Esophagus (tissue), 2 donors: ENCODE results near the gene UST. TPM values are rescaled to one million over a fixed set of nuclear protein-coding genes. Genes with fewer than 3 reads are reported as not detected.
"Not testable (repeated sequence)": the region's sequence is repeated elsewhere in the genome, so short reads cannot be mapped to it uniquely, and the experiment has no call there.

ENCODE experiments used
- H3K27ac ChIP-seq, 2 donors: one replicate each; pipeline ENCODE4 v1.5.1; 2013; ENCODE audit warnings: low read depth in 2 of 2, mild to moderate bottlenecking in 2 of 2, inconsistent platforms in 1 of 2, low read length in 1 of 2, moderate library complexity in 1 of 2
- H3K27me3 ChIP-seq, 2 donors: one replicate each; pipeline ENCODE4 v1.6.1; 2013; ENCODE audit warnings: low read length in 2 of 2, control low read depth in 1 of 2, mild to moderate bottlenecking in 1 of 2; ENCODE audit not compliant: insufficient read depth in 2 of 2, control insufficient read depth in 1 of 2
- H3K36me3 ChIP-seq, 2 donors: one replicate each; pipeline ENCODE4 v1.6.1; 2013; ENCODE audit warnings: low read length in 1 of 2; ENCODE audit not compliant: control insufficient read depth in 2 of 2, insufficient read depth in 2 of 2
- H3K4me1 ChIP-seq, 2 donors: one replicate each; pipeline ENCODE4 v1.6.1; 2013; ENCODE audit warnings: low read length in 1 of 2; ENCODE audit not compliant: control insufficient read depth in 2 of 2, insufficient read depth in 2 of 2
- H3K4me3 ChIP-seq, 2 donors: one replicate each; pipeline ENCODE4 v1.5.1; 2013; ENCODE audit warnings: low read length in 2 of 2, mild to moderate bottlenecking in 2 of 2, low read depth in 1 of 2, moderate library complexity in 1 of 2
- H3K9me3 ChIP-seq, 2 donors: one replicate each; pipeline ENCODE4 v1.6.1; 2013; ENCODE audit warnings: mild to moderate bottlenecking in 2 of 2, low read depth in 1 of 2, low read length in 1 of 2, moderate library complexity in 1 of 2; ENCODE audit not compliant: control insufficient read depth in 2 of 2, insufficient read depth in 1 of 2
- WGBS, 2 donors: extraction: QIAGEN DNeasy Blood & Tissue Kit; methylation state at CpG; one replicate each; pipeline ENCODE4 v1.1.7; 2013; 5-methylcytosine and 5-hydroxymethylcytosine counted together
- polyA plus RNA-seq, 2 donors: library from polyadenylated mRNA; stranded (reverse); fragments of 200-250 nt; gene quantifications; one replicate each; pipeline ENCODE4 v1.2.3, GENCODE V29; 2013
- donor health status: healthy with polysubstance abuse.
- donor health status: Bipolar disorder and iron deficiency.

UST gene
- polyA plus RNA-seq, 2 donors, result 1.7 to 2.4 TPM

DNA sequence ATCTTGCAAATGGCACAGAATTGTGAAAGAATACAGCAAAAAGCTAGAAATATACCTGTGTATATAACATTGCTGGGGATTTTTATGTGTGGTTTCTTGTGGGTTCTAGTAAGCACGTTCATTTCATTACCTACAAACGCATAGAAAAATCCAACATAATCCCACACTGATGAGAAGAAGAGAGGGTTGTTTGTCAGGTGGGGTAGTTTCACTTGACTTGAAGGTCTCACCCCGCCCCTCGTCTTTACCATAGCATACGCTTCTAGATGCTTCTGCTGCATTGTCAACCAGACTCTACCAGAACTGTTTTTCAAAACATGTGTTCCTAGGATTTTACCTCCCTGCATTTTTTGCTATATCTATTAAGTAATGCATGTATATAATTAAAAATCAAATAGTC lies 286.6 kb downstream of the UST start:
- H3K27ac ChIP-seq, result no peak overlapping the region
- 70 to 79% methylated on average over 5 of the region's 5 CpGs for WGBS, 2 donors

DNA sequence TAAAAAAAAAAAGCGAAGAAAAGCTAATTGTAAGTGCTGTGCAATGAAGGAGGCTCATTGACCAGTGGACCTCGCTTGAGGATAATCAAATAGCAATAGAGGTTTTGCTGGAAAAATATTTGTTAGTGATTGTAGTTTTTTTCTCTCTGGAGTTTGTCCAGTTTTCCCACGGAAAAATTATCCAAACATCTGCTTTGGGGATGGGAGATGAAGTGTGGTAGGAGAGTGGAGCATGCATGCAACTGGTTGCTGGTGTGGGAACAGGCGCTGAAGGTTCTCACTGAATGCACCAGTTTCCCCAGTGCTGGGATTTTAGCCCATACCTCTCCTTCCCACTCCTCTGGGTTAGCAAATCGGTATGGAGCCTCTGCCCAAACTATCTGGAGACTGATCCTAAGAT lies 288.9 kb downstream of the UST start:
- H3K27ac ChIP-seq, result no peak overlapping the region
- WGBS, 2 donors, result 61 to 72% methylated on average over 5 of the region's 5 CpGs
- no peaks in the 10 kb centered on the region for H3K27me3 ChIP-seq
- H3K4me3 ChIP-seq, result no peak overlapping the region
- H3K36me3 ChIP-seq, result no peaks in the 10 kb centered on the region
- no peaks in the 10 kb centered on the region for H3K4me1 ChIP-seq
- no peaks in the 10 kb centered on the region for H3K9me3 ChIP-seq

More for the DNA sequence above, 286.6 kb downstream of the UST start:
- no peaks in the 10 kb centered on the region for H3K4me1 ChIP-seq
- H3K9me3 ChIP-seq, result no peaks in the 10 kb centered on the region
- no peak overlapping the region for H3K4me3 ChIP-seq
- H3K27me3 ChIP-seq, result no peaks in the 10 kb centered on the region
- no peaks in the 10 kb centered on the region for H3K36me3 ChIP-seq

DNA sequence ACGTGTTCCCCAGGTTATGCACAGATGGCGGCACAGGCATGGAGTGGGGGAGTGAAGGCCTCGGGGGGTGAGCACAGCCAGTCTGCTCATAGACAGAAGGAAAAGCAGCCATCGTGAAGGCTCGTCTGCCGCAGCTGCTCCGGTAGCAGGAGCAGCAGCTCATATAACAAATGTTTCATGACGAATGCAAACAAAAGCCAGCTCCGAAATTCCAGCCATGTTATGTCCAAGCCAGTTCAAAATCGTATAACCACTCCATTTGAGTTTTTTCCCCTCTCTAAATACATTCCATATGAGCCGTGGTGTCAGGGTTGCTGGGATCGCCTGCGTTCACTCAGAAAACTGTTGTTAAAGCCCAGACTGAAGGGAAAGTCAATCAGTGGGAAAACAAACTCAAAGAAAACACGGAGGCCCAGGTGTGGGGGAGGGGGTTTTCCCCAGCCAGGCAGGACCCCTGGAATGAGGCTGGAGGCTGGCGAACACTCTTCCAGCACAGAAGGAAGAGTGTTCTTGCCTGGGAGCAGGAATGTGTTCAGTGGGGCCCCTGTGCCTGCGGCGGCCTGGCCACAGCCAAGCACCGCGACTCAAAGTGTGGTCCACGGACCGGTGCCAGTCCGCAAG lies 290.3 kb downstream of the UST start:
- no peaks in the 10 kb centered on the region for H3K9me3 ChIP-seq
- no peak overlapping the region for H3K4me3 ChIP-seq
- no peak overlapping the region for H3K27ac ChIP-seq
- no peaks in the 10 kb centered on the region for H3K36me3 ChIP-seq
- no peaks in the 10 kb centered on the region for H3K4me1 ChIP-seq
- no peaks in the 10 kb centered on the region for H3K27me3 ChIP-seq
- WGBS, 2 donors, result 82% methylated on average over 22 of the region's 22 CpGs

DNA sequence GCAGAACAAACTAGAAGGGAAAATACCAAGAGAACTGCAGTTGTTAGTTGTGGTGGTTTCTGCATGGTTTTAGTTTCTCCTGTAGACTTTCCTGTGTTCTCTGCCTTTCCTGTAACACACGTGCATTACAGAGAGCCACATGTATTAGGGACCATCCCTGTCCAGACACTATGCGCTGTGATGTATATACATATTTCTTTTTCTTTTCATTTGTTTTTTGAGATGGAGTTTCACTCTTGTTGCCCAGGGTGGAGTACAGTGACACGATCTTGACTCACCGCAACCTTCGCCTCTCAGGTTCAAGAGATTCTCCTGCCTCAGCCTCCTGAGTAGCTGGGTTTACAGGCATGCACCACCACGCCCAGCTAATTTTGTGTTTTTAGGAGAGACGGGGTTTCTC lies 292.2 kb downstream of the UST start:
- not testable (repeated sequence) for H3K36me3 ChIP-seq, H3K4me3 ChIP-seq, H3K4me1 ChIP-seq, H3K27me3 ChIP-seq, H3K9me3 ChIP-seq, H3K27ac ChIP-seq
- 85 to 94% methylated on average over 7 of the region's 7 CpGs for WGBS, 2 donors

DNA sequence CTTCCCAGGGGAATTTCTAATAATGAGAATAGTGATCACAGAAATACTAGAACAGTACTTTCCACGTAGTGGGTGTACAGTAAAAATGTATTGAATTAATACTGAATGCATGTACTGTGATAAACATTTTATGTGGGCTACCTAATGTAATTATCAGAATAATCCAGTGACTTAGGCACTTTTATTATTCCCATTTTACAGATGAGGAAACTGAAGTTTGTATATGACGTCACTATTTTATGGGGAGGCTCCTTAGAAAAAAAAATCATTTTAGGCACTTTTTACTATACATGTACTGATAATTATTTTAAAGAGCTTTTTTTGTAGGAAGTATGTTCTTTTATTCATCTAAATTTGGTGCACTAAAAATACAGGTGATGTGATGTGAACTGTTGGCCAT lies 295.1 kb downstream of the UST start:
- H3K27ac ChIP-seq, result no peak overlapping the region
- H3K4me3 ChIP-seq, result no peak overlapping the region
- no peaks in the 10 kb centered on the region for H3K36me3 ChIP-seq
- 99% methylated on average over 2 of the region's 2 CpGs for WGBS, 2 donors
- peaks cover 0 to 3% of the 10 kb centered on the region in 2 donors for H3K9me3 ChIP-seq
- H3K4me1 ChIP-seq, result no peaks in the 10 kb centered on the region
- H3K27me3 ChIP-seq, result no peaks in the 10 kb centered on the region

DNA sequence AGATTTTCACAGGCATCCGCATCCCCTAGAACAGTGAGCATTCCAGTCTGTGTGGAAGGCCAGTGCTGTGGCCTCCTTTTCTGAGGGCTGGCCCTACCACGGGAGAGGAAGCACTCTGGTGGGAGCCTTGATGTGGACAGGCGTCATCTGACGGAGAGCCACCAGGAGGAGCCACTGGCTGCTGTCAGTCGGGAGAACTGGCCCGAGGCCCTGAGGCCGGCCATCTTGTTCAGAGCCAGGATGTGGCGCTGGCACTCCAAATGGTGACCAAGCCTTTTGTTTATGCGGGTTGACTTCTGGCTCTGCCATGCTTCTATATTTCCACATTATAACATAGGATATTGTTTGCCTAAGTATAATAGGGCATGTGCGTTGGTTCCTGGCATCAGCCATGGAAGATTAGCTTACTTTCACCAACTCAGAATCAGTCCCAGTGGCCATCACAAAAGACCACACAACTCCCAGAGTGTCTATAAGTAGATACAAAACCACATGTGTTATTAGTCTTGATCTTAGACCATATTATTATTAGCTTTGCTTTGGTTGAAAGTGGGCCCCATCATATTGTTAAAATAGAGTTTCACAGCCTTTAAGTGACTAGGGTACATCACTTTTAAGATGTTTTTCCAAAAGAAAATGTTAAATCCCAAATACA lies 296.8 kb downstream of the UST start:
- WGBS, 2 donors, result 94 to 96% methylated on average over 10 of the region's 10 CpGs

DNA sequence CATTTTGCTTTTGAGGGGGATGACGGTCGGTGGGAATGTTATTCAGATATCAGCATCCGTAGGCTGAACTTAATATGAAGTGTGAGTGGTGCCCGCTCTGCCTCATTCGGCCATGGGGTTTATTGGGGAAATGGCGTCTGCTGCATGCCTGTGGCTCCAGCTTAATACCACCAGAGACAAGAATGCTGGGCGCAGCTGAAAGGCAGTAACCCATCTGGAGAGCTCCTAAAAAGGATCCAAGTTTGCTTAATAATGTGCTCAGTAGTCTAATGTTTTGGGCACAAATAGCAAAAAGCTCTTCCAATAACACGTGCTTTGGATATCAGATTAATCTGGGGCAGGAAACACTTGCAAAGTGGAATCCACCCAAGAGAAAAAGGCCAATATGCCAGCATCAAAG lies 297.7 kb downstream of the UST start:
- 92% methylated on average over 8 of the region's 8 CpGs for WGBS, 2 donors

More for the DNA sequence above, 296.8 kb downstream of the UST start:
- H3K9me3 ChIP-seq, result peaks cover 0 to 3% of the 10 kb centered on the region in 2 donors
- no peaks in the 10 kb centered on the region for H3K36me3 ChIP-seq
- no peak overlapping the region for H3K27ac ChIP-seq
- H3K27me3 ChIP-seq, result no peaks in the 10 kb centered on the region
- no peak overlapping the region for H3K4me3 ChIP-seq
- no peaks in the 10 kb centered on the region for H3K4me1 ChIP-seq

DNA sequence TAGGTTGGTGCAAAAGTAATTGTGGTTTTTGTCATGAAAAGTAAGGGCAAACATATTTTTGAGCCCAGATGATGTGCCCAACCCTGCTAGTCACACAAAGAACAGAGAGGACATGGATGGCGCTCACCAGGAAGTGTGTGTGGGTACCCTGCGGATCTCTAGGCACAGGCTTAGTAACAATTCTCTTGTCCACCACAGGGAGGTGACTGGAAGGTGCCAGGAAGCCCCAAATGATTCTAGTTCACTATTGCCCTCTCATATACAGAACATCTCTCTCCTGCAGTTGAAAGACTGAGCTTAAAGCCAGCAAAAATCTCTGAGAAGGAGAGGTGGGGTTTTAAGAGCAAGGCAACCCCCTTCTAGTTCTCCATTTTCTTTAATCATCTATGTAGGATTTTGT lies 298.6 kb downstream of the UST start:
- peaks cover 0 to 3% of the 10 kb centered on the region in 2 donors for H3K9me3 ChIP-seq
- 73 to 81% methylated on average over 2 of the region's 2 CpGs for WGBS, 2 donors
- no peak overlapping the region for H3K27ac ChIP-seq
- no peaks in the 10 kb centered on the region for H3K36me3 ChIP-seq
- H3K27me3 ChIP-seq, result no peaks in the 10 kb centered on the region
- no peaks in the 10 kb centered on the region for H3K4me1 ChIP-seq
- no peak overlapping the region for H3K4me3 ChIP-seq

More for the DNA sequence above, 297.7 kb downstream of the UST start:
- Histone ChIP-seq H3K9me3 (peaks cover 0 to 3% of the 10 kb centered on the region in 2 donors), H3K36me3 (no peaks in the 10 kb centered on the region), H3K4me1 (no peaks in the 10 kb centered on the region), H3K27ac (no peak overlapping the region), H3K4me3 (no peak overlapping the region), H3K27me3 (no peaks in the 10 kb centered on the region)

DNA sequence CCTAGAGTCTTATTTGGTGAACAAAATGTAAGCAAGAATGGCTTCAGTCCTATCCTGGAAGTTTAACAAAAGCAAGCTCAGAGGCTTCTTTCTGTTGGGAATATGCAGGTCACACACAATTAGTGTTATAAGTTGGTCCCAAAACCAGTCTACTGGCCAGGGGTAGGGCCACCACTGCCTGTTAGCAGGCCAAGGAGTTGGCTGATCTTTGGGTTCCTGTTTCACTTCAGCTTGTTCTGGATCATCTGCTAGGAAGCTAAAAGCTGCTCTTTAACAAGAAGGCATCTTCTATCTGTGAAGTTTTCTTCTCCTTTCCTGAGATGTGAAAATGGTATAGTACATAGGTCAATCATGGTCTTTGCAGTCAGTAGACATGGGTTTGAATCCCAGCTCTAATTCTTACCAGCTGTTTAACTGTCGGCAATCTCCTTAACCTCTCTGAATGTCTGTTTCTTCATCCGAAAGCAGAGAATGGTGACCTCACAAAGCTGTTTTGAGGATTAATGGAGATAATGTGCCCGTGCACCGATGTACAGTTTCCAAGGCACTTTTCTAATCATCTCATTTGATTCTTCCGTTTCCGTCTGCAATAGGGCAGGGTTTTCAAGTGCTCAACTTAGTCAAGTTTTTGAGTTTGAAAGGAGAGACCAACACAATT lies 299.5 kb downstream of the UST start:
- H3K4me1 ChIP-seq, result no peaks in the 10 kb centered on the region
- 93 to 96% methylated on average over 6 of the region's 6 CpGs for WGBS, 2 donors
- H3K27ac ChIP-seq, result no peak overlapping the region

More for the DNA sequence above, 299.5 kb downstream of the UST start:
- H3K27me3 ChIP-seq, result no peaks in the 10 kb centered on the region
- H3K9me3 ChIP-seq, result peaks cover 0 to 3% of the 10 kb centered on the region in 2 donors
- H3K4me3 ChIP-seq, result no peak overlapping the region
- H3K36me3 ChIP-seq, result no peaks in the 10 kb centered on the region
